Fibroblast of the aortic adventitia (primary cell): Measurements from ENCODE around the gene BTBD18. TPM values are rescaled to one million over a fixed set of nuclear protein-coding genes. Genes with fewer than 3 reads are reported as not detected.

Experiments
- DNase-seq: peaks from one replicate; pipeline ENCODE4 v3.0.0-alpha.2; 2010; ENCODE audit warnings: low read depth
- H3K4me3 ChIP-seq: 2 replicates; pipeline ENCODE4 v1.5.1; 2011; ENCODE audit warnings: low read depth, mild to moderate bottlenecking, control low read depth, low read length, moderate library complexity
- total RNA-seq: library from RNA; depleted of rRNA; stranded (reverse); fragments of >200 nt; gene quantifications from 2 replicates; pipeline ENCODE4 v1.2.3, GENCODE V29; 2012; ENCODE audit warnings: low replicate concordance
- TF ChIP-seq, protein P1 (sequence below): IDR thresholded peaks from 2 replicates; pipeline ENCODE4 v1.5.1; 2011; ENCODE audit warnings: mild to moderate bottlenecking, low read length, control low read depth, inconsistent platforms; ENCODE audit not compliant: insufficient read depth

BTBD18 gene
- total RNA-seq, 1 donor, result 0.09 TPM

- no peak for DNase-seq
- H3K4me3 ChIP-seq, result no peak overlapping the region
- TF ChIP-seq, protein P1, sequence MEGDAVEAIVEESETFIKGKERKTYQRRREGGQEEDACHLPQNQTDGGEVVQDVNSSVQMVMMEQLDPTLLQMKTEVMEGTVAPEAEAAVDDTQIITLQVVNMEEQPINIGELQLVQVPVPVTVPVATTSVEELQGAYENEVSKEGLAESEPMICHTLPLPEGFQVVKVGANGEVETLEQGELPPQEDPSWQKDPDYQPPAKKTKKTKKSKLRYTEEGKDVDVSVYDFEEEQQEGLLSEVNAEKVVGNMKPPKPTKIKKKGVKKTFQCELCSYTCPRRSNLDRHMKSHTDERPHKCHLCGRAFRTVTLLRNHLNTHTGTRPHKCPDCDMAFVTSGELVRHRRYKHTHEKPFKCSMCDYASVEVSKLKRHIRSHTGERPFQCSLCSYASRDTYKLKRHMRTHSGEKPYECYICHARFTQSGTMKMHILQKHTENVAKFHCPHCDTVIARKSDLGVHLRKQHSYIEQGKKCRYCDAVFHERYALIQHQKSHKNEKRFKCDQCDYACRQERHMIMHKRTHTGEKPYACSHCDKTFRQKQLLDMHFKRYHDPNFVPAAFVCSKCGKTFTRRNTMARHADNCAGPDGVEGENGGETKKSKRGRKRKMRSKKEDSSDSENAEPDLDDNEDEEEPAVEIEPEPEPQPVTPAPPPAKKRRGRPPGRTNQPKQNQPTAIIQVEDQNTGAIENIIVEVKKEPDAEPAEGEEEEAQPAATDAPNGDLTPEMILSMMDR, result no peak
Observed at GRCh38 chr11:57744357-57744756, 7.3 kb downstream of the BTBD18 start.

- peak overlapping the region; percentile 91 for H3K4me3 ChIP-seq
- TF ChIP-seq, protein P1, result no peak
- no peak for DNase-seq
Observed at GRCh38 chr11:57742087-57742452, 9.5 kb downstream of the BTBD18 start.

- peak within 1 kb of the TSS; percentile 91 for H3K4me3 ChIP-seq
- DNase-seq, result peak; percentile 96
- TF ChIP-seq, protein P1, result no peak
Observed at GRCh38 chr11:57741132-57742086, 10.2 kb downstream of the BTBD18 start, which contains the start of gene SELENOH. Gene SELENOH, plus strand, starts transcription at chr11:57741491. Its CDS starts 105 bp downstream, at chr11:57741596.

- no peak overlapping the region for H3K4me3 ChIP-seq
- TF ChIP-seq, protein P1, result no peak
- no peak for DNase-seq
Observed at GRCh38 chr11:57735619-57736298, 15.9 kb downstream of the BTBD18 start.

- TF ChIP-seq, protein P1, result no peak
- DNase-seq, result no peak
- H3K4me3 ChIP-seq, result no peak overlapping the region
Observed at GRCh38 chr11:57732661-57733060, 19.0 kb downstream of the BTBD18 start.

GRCh38 chr11:57729479-57729878 lies 22.1 kb downstream of the BTBD18 start:
- no peak overlapping the region for H3K4me3 ChIP-seq
- no peak for DNase-seq
- TF ChIP-seq, protein P1, result no peak
